ENCODE data around the gene IGSF23. TPM values are rescaled to one million over a fixed set of nuclear protein-coding genes. Genes with fewer than 3 reads are reported as not detected.
"Not testable (repeated sequence)": the region's sequence is repeated elsewhere in the genome, so short reads cannot be mapped to it uniquely, and the experiment has no call there.

The IGSF23 gene
- total and polyA plus RNA-seq, 11 donors = 0.21 to 3.5 (median 0.83) TPM; not detected in 8

DNA sequence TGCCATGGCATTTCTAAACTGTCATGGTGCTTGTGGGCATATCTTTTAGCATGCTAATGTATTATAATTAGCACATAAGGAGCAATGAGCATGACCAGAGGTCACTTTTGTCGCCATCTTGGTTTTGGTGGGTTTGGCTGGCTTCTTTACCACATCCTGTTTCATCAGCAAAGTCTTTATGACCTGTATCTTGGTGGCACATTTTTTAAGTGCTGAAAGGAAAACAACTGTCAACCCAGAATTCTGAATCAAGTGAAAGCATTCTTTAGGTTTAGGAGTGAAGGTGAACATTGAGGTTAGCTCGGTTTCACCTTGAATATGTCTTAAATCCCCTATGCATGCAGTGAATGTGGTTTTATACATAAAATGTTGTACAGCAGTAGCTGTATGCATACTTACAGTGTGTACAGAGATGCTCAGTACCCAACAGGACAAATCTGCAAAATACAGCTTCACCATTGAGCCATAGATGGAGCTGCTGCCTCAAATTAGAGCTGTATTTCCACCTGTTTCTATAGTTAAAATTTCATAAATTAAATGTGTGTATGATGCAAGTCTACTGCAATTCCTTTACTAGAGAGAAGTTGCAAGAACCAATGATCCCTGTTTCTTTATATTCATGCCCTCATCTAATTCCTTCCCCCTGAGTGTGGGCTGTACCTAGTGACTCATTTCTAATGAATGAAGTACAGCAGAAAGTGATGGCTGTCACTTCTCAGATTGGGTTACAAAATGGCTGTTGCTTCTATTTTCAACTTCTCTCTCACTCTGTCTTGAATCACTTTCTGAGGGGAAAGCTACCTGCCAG lies 25.2 kb upstream of the IGSF23 start:
- H3K27ac ChIP-seq = peak overlapping the region in 4 of 12 donors; percentile 33 to 67 (median 52)
- no peaks in the 10 kb centered on the region for H3K27me3 ChIP-seq
- no peak overlapping the region for H3K4me3 ChIP-seq
- peaks cover 0 to 22% (median 8%) of the 10 kb centered on the region in 12 donors for H3K4me1 ChIP-seq
- DNase-seq (no peak), ATAC-seq (peak in 2 of 4 donors; percentile 35 to 38)
- H3K36me3 ChIP-seq = no peaks in the 10 kb centered on the region
- peaks cover 0 to 4% (median 0%) of the 10 kb centered on the region in 12 donors for H3K9me3 ChIP-seq
- intact Hi-C loops (cut with DNase I) = loop anchor here in 2 of 10 donors (2.0 to 5.0 kb wide), 2 partner anchors 61 to 64 kb away; no protein-coding TSS in a partner anchor
- no peak for TF ChIP-seq POLR2A (IDR thresholded peaks at IDR 0.05)
- TF ChIP-seq, protein P1, sequence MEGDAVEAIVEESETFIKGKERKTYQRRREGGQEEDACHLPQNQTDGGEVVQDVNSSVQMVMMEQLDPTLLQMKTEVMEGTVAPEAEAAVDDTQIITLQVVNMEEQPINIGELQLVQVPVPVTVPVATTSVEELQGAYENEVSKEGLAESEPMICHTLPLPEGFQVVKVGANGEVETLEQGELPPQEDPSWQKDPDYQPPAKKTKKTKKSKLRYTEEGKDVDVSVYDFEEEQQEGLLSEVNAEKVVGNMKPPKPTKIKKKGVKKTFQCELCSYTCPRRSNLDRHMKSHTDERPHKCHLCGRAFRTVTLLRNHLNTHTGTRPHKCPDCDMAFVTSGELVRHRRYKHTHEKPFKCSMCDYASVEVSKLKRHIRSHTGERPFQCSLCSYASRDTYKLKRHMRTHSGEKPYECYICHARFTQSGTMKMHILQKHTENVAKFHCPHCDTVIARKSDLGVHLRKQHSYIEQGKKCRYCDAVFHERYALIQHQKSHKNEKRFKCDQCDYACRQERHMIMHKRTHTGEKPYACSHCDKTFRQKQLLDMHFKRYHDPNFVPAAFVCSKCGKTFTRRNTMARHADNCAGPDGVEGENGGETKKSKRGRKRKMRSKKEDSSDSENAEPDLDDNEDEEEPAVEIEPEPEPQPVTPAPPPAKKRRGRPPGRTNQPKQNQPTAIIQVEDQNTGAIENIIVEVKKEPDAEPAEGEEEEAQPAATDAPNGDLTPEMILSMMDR (IDR thresholded peaks at IDR 0.05) = peak in 6 of 12 donors; percentile 5 to 38 (median 30)
- 87 to 97% (median 93%) methylated on average over 2 of the region's 2 CpGs for WGBS, 4 donors

DNA sequence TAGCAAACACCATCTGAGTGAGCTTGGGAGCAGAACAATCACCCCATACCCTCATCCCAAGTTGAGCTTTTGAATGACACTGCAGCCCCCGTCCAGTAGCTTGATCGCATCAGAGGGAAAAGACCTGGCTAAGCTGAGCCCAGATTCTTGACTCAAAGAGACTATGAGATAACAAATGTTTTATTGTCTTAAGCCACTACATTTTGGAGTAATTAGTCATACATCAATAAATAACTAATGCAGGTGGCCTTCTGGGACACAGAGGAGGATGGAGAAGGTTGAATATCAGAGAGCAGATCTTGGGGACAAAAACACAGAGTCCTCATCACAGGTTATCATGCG lies 24.6 kb upstream of the IGSF23 start:
- Histone ChIP-seq H3K36me3 (no peaks in the 10 kb centered on the region), H3K9me3 (peaks cover 0 to 4% (median 0%) of the 10 kb centered on the region in 12 donors), H3K27ac (peak overlapping the region in 4 of 12 donors; percentile 33 to 67 (median 52)), H3K4me3 (no peak overlapping the region), H3K4me1 (peaks cover 0 to 22% (median 9%) of the 10 kb centered on the region in 12 donors), H3K27me3 (no peaks in the 10 kb centered on the region)
- no peak for TF ChIP-seq POLR2A (IDR thresholded peaks at IDR 0.05)
- TF ChIP-seq, protein P1 (IDR thresholded peaks at IDR 0.05) = no peak
- DNase-seq (no peak), ATAC-seq (no peak)
- intact Hi-C loops (cut with DNase I) = loop anchor here in 2 of 10 donors (2.0 to 5.0 kb wide), 2 partner anchors 60 to 64 kb away; no protein-coding TSS in a partner anchor
- 78 to 87% (median 83%) methylated on average over 3 of the region's 3 CpGs for WGBS, 4 donors

DNA sequence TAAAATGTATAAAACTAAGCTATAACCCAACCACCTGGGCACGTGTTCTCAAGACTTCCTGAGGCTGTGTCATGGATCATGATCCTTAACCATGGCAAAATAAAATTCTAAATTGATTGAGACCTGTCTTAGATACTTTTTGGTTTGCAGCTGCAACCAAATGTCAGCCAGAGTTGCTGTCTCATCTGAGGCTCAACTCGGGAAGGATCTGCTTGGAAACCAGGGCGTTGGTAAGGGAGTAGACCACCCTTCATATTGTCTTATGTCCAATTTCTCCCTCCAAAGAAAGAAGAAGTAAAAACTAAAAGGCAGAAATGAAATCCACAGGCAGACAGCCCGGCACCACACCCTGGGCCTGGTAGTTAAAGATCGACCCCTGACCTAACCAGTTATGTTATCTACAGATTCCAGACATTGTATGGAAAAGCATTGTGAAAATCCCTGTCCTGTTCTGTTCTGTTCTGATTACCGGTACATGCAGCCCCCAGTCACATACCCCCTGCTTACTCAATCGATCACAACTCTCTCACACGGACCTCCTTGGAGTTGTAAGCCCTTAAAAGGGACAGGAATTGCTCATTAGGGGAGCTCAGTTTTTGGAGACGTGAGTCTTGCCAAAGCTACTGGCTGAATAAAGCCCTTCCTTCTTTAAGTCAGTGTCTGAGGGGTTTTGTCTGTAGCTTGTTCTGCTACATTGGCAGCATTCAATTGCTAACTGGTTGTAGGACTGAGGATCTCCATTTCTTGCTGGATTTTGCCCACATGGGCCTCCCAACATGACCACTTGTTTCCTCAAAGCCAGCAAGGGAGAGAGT lies 22.9 kb upstream of the IGSF23 start:
- DNase-seq = no peak

DNA sequence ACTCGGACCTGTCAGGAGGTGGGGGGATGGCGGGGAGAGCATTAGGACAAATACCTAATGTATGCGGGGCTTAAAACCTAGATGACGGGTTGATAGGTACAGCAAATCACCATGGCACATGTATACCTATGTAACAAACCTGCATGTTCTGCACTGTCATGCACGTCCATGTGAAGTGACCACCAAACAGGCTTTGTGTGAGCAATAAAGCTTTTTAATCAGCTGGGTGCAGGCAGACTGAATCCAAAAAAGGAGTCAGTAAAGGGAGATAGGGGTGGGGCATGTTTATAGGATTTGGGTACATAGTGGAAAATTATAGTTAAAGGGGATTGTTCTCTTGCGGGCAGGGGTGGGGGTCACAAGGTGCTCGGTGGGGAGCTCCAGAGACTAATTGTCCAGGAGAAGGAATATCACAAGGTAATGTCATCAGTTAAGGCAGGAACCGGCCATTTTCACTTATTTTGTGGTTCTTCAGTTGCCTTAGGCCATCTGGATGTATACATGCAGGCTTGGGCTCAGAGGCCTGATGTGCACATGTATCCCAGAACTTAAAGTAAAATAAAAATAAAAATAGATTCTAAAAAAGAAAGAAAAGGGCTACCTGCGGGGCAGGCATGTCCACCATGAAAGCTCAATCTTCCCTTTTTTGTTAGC lies 21.9 kb upstream of the IGSF23 start:
- H3K4me1 ChIP-seq = peaks cover 0 to 22% (median 9%) of the 10 kb centered on the region in 12 donors
- H3K27me3 ChIP-seq; ATAC-seq; H3K9me3 ChIP-seq; intact Hi-C loops (cut with DNase I); H3K4me3 ChIP-seq; H3K36me3 ChIP-seq; DNase-seq: not testable (repeated sequence)
- peak overlapping the region in 8 of 12 donors; percentile 9 to 83 (median 56) for H3K27ac ChIP-seq
- 90 to 94% (median 90%) methylated on average over 9 of the region's 9 CpGs for WGBS, 4 donors

More for the DNA sequence above, 22.9 kb upstream of the IGSF23 start:
- WGBS, 4 donors = 66 to 70% (median 67%) methylated on average over 9 of the region's 9 CpGs
- ATAC-seq = no peak
- intact Hi-C loops (cut with DNase I) = no loop called here
- no peaks in the 10 kb centered on the region for H3K27me3 ChIP-seq
- peaks cover 0 to 4% (median 0%) of the 10 kb centered on the region in 12 donors for H3K9me3 ChIP-seq
- H3K27ac ChIP-seq = peak overlapping the region in 4 of 12 donors; percentile 5 to 83 (median 20)
- no peak overlapping the region for H3K4me3 ChIP-seq
- H3K36me3 ChIP-seq = no peaks in the 10 kb centered on the region
- H3K4me1 ChIP-seq = peaks cover 0 to 22% (median 9%) of the 10 kb centered on the region in 12 donors
- no peak for TF ChIP-seq POLR2A (IDR thresholded peaks at IDR 0.05)
- TF ChIP-seq, protein P1 (IDR thresholded peaks at IDR 0.05) = no peak
